ENCODE measurements around the gene SFTPA1. TPM values are rescaled to one million over a fixed set of nuclear protein-coding genes. Genes with fewer than 3 reads are reported as not detected.
"Not testable (repeated sequence)": the region's sequence is repeated elsewhere in the genome, so short reads cannot be mapped to it uniquely, and the experiment has no call there.

SFTPA1 gene
- total RNA-seq, 1 donor from 2014 or later, result not detected

DNA sequence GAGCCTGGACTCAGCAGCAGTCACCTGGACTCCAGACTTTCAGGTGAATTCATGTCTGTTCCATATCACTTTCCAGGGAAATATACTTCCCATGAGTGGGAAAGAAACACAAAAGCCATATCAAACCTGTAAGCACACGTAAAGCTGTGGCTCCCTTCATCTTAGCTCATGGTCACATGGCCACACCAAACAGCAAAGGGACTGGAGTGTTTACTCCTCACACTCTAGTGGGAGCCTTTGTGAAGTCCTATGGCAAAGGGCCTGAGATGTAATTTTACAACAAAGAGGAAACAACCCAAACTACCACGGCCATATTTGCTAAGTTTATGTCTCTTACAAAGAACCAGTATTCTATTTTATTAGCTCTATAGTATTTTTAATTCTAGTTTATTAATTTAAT is 16.3 kb downstream of the SFTPA1 start:
- H3K4me1 Mint-ChIP-seq, result no peaks in the 10 kb centered on the region
- H3K27me3 Mint-ChIP-seq (ENCODE audit: low read depth), result peaks cover 24% of the 10 kb centered on the region
- no peaks in the 10 kb centered on the region for H3K36me3 Mint-ChIP-seq
- H3K9me3 Mint-ChIP-seq, result peaks cover 23% of the 10 kb centered on the region
- no peak for TF ChIP-seq CTCF (IDR thresholded peaks at IDR 0.05; ENCODE audit: unreplicated experiment)
- no peak for DNase-seq (ENCODE audit: low spot score in 2 of 2, unreplicated experiment in 2 of 2)
- H3K4me3 Mint-ChIP-seq, result no peak overlapping the region
- H3K27ac Mint-ChIP-seq, result no peak overlapping the region

GRCh38 chr10:79628083-79628482 is 17.3 kb downstream of the SFTPA1 start:
- DNase-seq (ENCODE audit: low spot score in 2 of 2, unreplicated experiment in 2 of 2), result no peak
- TF ChIP-seq CTCF (IDR thresholded peaks at IDR 0.05; ENCODE audit: unreplicated experiment), result no peak
- Mint-ChIP-seq H3K9me3 (peaks cover 18% of the 10 kb centered on the region), H3K36me3 (no peaks in the 10 kb centered on the region), H3K4me1 (no peaks in the 10 kb centered on the region), H3K4me3 (no peak overlapping the region), H3K27ac (no peak overlapping the region), H3K27me3 (ENCODE audit: low read depth) (peaks cover 21% of the 10 kb centered on the region)

DNA sequence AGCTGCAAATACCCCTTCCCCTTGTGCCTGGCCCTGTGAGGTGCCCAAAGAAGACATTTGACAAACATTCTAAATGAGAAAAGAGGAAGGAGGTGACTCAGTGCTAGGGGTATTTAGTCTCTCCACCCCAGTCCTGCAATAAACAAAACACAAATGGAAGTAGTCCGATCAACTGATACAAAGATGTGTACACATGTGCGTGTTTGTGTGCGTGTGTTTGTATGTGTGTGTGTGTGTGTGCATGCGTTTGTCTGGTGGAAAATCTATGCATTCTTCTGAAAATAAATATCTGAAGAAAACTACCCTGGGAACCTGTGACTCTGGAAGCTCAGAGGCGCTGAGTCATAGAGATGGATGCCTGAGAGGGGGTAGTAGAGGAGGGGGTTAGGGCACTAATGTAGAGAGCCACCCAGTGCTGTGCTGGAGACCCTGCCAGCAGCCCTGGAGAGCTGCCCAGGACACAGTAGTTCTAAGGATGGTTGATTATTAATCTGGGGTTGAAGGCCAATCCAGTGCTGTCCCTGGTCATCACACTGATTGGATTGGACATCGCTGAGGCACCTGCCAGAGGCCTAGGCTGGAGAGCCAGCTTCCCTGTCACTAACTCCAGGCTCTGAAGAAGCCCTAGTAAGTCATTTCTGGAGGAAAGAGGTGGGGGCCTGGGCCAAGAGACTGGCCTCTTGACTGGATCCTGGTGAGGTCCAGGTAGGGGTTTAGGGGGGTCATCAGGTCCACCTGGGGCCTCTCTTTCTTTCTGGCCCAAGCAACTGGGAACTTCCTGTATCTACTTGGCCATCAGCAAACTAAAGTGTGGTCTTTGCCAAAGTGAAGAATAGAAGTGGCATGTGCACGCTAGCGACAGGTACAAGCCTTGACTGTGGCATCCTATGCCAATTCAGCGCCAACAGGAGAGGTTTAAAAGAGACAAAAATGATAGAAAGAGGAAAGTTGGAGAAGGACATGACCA is 18.5 kb downstream of the SFTPA1 start:
- no peak for TF ChIP-seq CTCF (IDR thresholded peaks at IDR 0.05; ENCODE audit: unreplicated experiment)
- Mint-ChIP-seq H3K4me1 (no peaks in the 10 kb centered on the region), H3K9me3 (peaks cover 11% of the 10 kb centered on the region), H3K36me3 (no peaks in the 10 kb centered on the region), H3K4me3 (no peak overlapping the region), H3K27me3 (ENCODE audit: low read depth) (peaks cover 29% of the 10 kb centered on the region), H3K27ac (no peak overlapping the region)
- DNase-seq (ENCODE audit: low spot score in 2 of 2, unreplicated experiment in 2 of 2), result no peak

DNA sequence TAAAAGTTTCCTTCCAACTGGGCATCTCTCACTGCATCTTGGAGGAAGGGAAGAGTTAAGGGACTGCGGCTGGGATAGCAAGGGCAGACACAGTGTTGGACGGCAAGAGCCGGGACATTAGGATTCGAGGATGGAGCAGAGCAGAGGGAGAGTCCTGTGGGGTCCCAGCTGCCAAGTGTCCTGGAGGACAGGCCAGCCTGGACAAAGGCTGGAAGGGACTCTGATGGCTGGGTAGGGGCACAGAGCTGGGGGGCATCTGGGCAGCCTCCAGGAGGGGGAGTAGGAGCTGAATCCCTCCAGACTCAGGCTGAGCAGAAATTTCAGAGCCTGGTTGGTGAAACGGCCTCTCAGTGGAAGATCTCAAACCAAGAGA is 19.2 kb downstream of the SFTPA1 start:
- Mint-ChIP-seq H3K27ac (no peak overlapping the region), H3K4me3 (no peak overlapping the region), H3K4me1 (no peaks in the 10 kb centered on the region), H3K27me3 (ENCODE audit: low read depth) (peaks cover 30% of the 10 kb centered on the region), H3K36me3 (no peaks in the 10 kb centered on the region), H3K9me3 (peaks cover 8% of the 10 kb centered on the region)
- TF ChIP-seq CTCF (IDR thresholded peaks at IDR 0.05; ENCODE audit: unreplicated experiment), result no peak
- DNase-seq (ENCODE audit: low spot score in 2 of 2, unreplicated experiment in 2 of 2), result no peak

- peaks cover 13% of the 10 kb centered on the region for H3K27me3 Mint-ChIP-seq (ENCODE audit: low read depth)
- not testable (repeated sequence) for H3K9me3 Mint-ChIP-seq
Observed at GRCh38 chr10:79636654-79637199, 26.0 kb downstream of the SFTPA1 start.

DNA sequence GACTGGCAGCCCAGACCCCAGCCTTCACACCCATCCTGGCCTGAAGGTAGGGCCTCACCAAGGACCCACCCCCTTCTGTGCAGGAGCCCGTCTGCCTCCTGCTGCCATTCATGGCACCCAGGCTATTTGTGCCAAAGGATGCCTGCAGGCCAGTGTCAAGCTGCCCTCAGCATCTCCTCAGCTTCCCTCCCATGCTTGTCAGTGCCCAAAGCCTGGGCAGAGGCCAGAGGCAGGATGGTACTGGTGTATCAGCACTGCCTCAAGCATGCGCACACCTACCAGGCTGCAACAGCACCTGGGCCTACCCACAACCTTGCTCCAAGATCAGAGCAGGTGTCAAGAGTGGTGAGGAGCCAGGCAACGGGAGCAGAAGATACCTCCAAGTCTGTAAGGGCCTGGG is 27.6 kb downstream of the SFTPA1 start:
- DNase-seq (ENCODE audit: low spot score in 2 of 2, unreplicated experiment in 2 of 2), result no peak
- no peak for TF ChIP-seq CTCF (IDR thresholded peaks at IDR 0.05; ENCODE audit: unreplicated experiment)
- Mint-ChIP-seq H3K9me3 (no peaks in the 10 kb centered on the region), H3K27ac (no peak overlapping the region), H3K27me3 (ENCODE audit: low read depth) (peaks cover 8% of the 10 kb centered on the region), H3K36me3 (no peaks in the 10 kb centered on the region), H3K4me3 (no peak overlapping the region), H3K4me1 (no peaks in the 10 kb centered on the region)

More at GRCh38 chr10:79636654-79637199, 26.0 kb downstream of the SFTPA1 start:
- H3K4me3 Mint-ChIP-seq; H3K36me3 Mint-ChIP-seq; DNase-seq (ENCODE audit: low spot score in 2 of 2, unreplicated experiment in 2 of 2); H3K4me1 Mint-ChIP-seq; H3K27ac Mint-ChIP-seq: not testable (repeated sequence)

DNA sequence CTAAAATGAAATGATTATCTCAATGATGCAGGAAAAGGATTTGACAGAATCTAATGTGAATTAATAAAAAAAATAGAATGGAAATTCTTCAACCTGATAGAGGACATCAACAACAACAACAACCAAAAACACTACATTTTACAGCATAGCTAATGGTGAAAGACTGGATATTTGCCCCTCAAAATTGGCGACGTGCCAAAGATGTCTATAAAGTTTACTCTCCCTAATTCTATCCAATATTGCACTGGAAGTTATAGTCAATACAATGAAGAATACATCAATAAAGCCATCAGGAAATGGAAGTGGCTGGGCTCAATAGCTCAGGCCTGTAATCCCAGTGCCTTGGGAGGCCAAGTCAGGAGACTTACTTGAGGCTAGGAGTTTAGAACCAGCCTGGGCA is 42.0 kb downstream of the SFTPA1 start:
- H3K36me3 Mint-ChIP-seq; H3K27ac Mint-ChIP-seq; DNase-seq (ENCODE audit: low spot score in 2 of 2, unreplicated experiment in 2 of 2); H3K4me1 Mint-ChIP-seq; H3K9me3 Mint-ChIP-seq; H3K4me3 Mint-ChIP-seq: not testable (repeated sequence)
- peaks cover 14% of the 10 kb centered on the region for H3K27me3 Mint-ChIP-seq (ENCODE audit: low read depth)

DNA sequence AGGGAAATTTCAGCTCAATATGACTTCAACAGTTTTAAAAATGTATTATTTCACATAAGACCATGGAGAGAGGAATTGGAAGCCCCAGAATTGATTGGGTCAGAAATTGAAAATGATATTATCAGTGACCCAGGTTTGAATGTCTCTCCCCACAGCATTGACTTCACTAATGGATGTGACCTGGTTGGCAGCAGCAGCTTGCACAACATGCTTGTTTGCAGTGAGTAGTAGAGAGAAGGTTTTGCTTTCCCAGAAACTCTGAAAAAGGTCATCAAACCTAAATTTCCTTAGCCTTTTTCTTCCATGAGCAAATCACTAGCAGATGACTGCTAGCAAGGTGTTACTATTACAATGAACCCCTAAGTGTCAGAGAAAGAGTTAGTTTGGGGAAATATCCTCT is 52.5 kb downstream of the SFTPA1 start:
- not testable (repeated sequence) for H3K27ac Mint-ChIP-seq; H3K4me3 Mint-ChIP-seq; H3K9me3 Mint-ChIP-seq; H3K27me3 Mint-ChIP-seq (ENCODE audit: low read depth); H3K4me1 Mint-ChIP-seq; DNase-seq (ENCODE audit: low spot score in 2 of 2, unreplicated experiment in 2 of 2); H3K36me3 Mint-ChIP-seq

DNA sequence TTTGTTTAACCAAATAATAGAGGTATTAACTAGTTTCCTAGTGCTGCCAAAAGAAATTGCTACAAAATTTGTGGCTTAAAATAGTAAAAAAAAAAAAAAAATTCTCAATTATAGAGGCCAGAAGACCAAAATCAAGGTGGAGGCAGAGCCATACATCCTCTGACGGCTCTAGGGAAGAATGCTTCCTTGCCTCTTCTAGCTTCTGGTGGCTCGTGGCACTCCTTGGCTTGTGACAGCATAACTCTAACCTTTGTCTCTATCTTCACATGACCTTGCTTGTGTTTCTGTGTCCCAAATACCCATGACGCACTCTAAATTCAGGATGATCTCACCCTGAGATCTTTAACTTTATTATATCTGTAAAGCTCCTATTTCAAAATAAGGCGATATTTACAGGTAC is 53.9 kb downstream of the SFTPA1 start:
- H3K4me1 Mint-ChIP-seq, result peaks cover 10% of the 10 kb centered on the region
- not testable (repeated sequence) for H3K36me3 Mint-ChIP-seq; H3K27me3 Mint-ChIP-seq (ENCODE audit: low read depth); H3K4me3 Mint-ChIP-seq; H3K9me3 Mint-ChIP-seq; H3K27ac Mint-ChIP-seq; DNase-seq (ENCODE audit: low spot score in 2 of 2, unreplicated experiment in 2 of 2)
